PC-3 (cell line): ENCODE data around the gene SV2C. TPM values are rescaled to one million over a fixed set of nuclear protein-coding genes. Genes with fewer than 3 reads are reported as not detected.

Experiments used
- ATAC-seq: fragments of 200-7000 bp; cut with Tn5 transposase; 2 replicates; pipeline ENCODE4 v1.9.1; 2020; ENCODE audit warnings: mild to moderate bottlenecking, moderate library complexity
- BruUV-seq: library from RNA; stranded (reverse); fragments of 400-500 nt; replicated peaks from 2 replicates; lab custom pipeline; 2021; lab: Mats Ljungman, UMichigan
- CTCF ChIA-PET: fragments of 300-600 bp; sonication (Branson Sonifier 250); formaldehyde crosslinking; loops from one replicate; lab custom pipeline; 2022; ENCODE audit warnings: antibody characterized with exemption; lab: Charles Lee
- POLR2A ChIA-PET: fragments of 300-600 bp; sonication (Branson Sonifier 250); formaldehyde crosslinking; loops from one replicate; lab custom pipeline; 2022; ENCODE audit warnings: antibody characterized with exemption; ENCODE audit not compliant: unreplicated experiment; lab: Charles Lee
- DNase-seq: peaks from one replicate; pipeline ENCODE4 v3.0.0-alpha.2; 2015
- H2AFZ ChIP-seq: fragments of 300-600 bp; sonication (generic); 2 replicates; pipeline ENCODE4 v1.6.0; 2016; ENCODE audit warnings: antibody characterized with exemption, low read length
- H3F3A ChIP-seq: fragments of 300-600 bp; sonication (generic); one replicate; pipeline ENCODE4 v1.6.0; 2017; ENCODE audit warnings: antibody characterized with exemption, low read length, control low read depth, mild to moderate bottlenecking; ENCODE audit not compliant: unreplicated experiment
- H3K27ac ChIP-seq: fragments of 300-600 bp; sonication (generic); 2 replicates; pipeline ENCODE4 v1.5.1; 2016; ENCODE audit warnings: mild to moderate bottlenecking, low read length
- H3K27me3 ChIP-seq: fragments of 300-600 bp; sonication (generic); 2 replicates; pipeline ENCODE4 v1.6.1; 2016; ENCODE audit warnings: low read length, mixed read lengths
- H3K36me3 ChIP-seq: fragments of 300-600 bp; sonication (generic); 2 replicates; pipeline ENCODE4 v1.6.1; 2016; ENCODE audit warnings: low read depth, mixed run types, low read length, mixed read lengths
- H3K4me1 ChIP-seq: fragments of 300-600 bp; sonication (generic); 2 replicates; pipeline ENCODE4 v1.5.1; 2016; ENCODE audit warnings: low read length; ENCODE audit not compliant: insufficient read depth
- H3K4me2 ChIP-seq: fragments of 300-600 bp; sonication (generic); 2 replicates; pipeline ENCODE4 v1.6.0; 2016; ENCODE audit warnings: low read length
- H3K4me3 ChIP-seq: fragments of 300-600 bp; sonication (generic); 2 replicates; pipeline ENCODE4 v1.5.1; 2016; ENCODE audit warnings: mild to moderate bottlenecking, low read length, mixed read lengths
- H3K79me2 ChIP-seq: fragments of 300-600 bp; sonication (generic); 2 replicates; pipeline ENCODE4 v1.6.1; 2017; ENCODE audit warnings: low read length, mixed read lengths
- H3K9ac ChIP-seq: fragments of 300-600 bp; sonication (generic); 2 replicates; pipeline ENCODE4 v1.6.0; 2016; ENCODE audit warnings: mild to moderate bottlenecking, low read length
- H3K9me2 ChIP-seq: fragments of 300-600 bp; sonication (generic); replicated peaks from 2 replicates; pipeline ENCODE4 v1.6.1; 2016; ENCODE audit warnings: mixed run types, low read length, mixed read lengths
- H3K9me3 ChIP-seq: fragments of 300-600 bp; sonication (generic); 2 replicates; pipeline ENCODE4 v1.6.1; 2016; ENCODE audit warnings: low read length, mixed read lengths
- H4K20me1 ChIP-seq: fragments of 300-600 bp; sonication (generic); 2 replicates; pipeline ENCODE4 v1.6.1; 2016; ENCODE audit warnings: low read length, mixed read lengths
- EZH2 ChIP-seq: fragments of 300-600 bp; sonication (generic); IDR thresholded peaks from one replicate; pipeline ENCODE4 v1.6.1; 2017; ENCODE audit warnings: antibody characterized with exemption, mild to moderate bottlenecking, low read length; ENCODE audit not compliant: unreplicated experiment
- EZH2phosphoT487 ChIP-seq: fragments of 300-600 bp; sonication (generic); IDR thresholded peaks from 2 replicates; pipeline ENCODE4 v1.6.1; 2018; ENCODE audit warnings: mild to moderate bottlenecking, antibody characterized with exemption, low read length, borderline replicate concordance
- intact Hi-C: fragments of 100-400 bp; cut with micrococcal nuclease; formaldehyde crosslinking; loops from 2 replicates; pipeline ENCODE4 v1.9.0; 2023
- total RNA-seq: library from RNA; depleted of rRNA; stranded (reverse); fragments of >200 nt; gene quantifications from 2 replicates; pipeline ENCODE4 v1.2.3, GENCODE V29; 2014
- TF ChIP-seq, protein P1 (sequence below): fragments of 300-600 bp; sonication (generic); conservative IDR thresholded peaks from 2 replicates; pipeline ENCODE4 v1.5.1; 2017; ENCODE audit warnings: antibody characterized with exemption, low read depth, mild to moderate bottlenecking, low read length

The SV2C gene
- total RNA-seq, 1 experiment from 2014 or later, result not detected

DNA sequence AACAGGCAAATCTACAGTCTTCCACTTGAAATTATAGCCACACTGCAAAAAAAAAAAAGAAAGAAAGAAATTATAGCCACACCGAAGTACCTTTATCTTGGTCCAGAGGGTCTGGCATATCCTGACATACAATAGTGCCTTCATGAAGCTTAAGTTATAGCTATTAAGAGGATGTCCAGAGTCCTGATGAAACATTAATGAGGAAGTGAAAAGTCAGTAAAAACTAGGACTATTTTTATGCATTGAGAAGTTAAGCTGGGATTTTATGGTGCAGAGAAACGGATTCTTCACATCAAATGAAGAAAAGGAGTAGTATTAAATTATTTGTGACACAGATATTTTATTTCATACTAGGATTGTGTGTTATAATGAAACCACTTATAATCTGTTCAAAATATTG, 123.9 kb downstream of the SV2C start:
- intact Hi-C loops, result no loop called here
- no peak for ATAC-seq
- ChIA-PET POLR2A (no interaction called here), CTCF (no interaction called here)
- Histone ChIP-seq H3K4me1 (no peaks in the 10 kb centered on the region), H3K9me3 (no peaks in the 10 kb centered on the region), H3K4me2 (no peak overlapping the region), H3K27ac (no peak overlapping the region), H3K36me3 (no peaks in the 10 kb centered on the region), H4K20me1 (no peaks in the 10 kb centered on the region), H3K79me2 (no peaks in the 10 kb centered on the region), H3K9ac (no peak overlapping the region), H3K9me2 (no peaks in the 10 kb centered on the region), H3K27me3 (no peaks in the 10 kb centered on the region; the same call in 1 of the 2 replicates), H2AFZ (no peak overlapping the region), H3K4me3 (no peak overlapping the region), H3F3A (no peaks in the 10 kb centered on the region)
- BruUV-seq, result no TSS peak
- TF ChIP-seq, protein P1, sequence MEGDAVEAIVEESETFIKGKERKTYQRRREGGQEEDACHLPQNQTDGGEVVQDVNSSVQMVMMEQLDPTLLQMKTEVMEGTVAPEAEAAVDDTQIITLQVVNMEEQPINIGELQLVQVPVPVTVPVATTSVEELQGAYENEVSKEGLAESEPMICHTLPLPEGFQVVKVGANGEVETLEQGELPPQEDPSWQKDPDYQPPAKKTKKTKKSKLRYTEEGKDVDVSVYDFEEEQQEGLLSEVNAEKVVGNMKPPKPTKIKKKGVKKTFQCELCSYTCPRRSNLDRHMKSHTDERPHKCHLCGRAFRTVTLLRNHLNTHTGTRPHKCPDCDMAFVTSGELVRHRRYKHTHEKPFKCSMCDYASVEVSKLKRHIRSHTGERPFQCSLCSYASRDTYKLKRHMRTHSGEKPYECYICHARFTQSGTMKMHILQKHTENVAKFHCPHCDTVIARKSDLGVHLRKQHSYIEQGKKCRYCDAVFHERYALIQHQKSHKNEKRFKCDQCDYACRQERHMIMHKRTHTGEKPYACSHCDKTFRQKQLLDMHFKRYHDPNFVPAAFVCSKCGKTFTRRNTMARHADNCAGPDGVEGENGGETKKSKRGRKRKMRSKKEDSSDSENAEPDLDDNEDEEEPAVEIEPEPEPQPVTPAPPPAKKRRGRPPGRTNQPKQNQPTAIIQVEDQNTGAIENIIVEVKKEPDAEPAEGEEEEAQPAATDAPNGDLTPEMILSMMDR, result no peak
- TF ChIP-seq EZH2 (no peak), EZH2phosphoT487 (no peak)
- DNase-seq, result no peak

DNA sequence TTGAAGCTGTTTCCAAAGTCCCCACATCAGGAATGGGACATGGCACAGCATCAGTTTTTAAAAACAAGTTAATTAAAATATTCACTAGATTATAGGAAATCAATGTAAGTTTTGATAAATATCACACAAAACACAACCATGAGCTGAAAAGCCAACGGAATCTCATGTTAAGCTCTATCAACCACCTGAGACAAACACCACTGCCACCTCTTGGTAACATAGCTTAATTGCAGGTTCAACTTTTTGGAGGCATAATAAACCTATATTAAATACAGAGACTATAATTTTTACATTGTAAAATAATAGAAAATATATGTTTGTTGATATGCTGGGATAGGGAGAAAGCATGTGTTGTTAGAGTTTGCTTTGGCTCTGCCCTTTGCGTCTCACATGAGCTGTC, 126.1 kb downstream of the SV2C start:
- H3F3A ChIP-seq, result no peaks in the 10 kb centered on the region
- H3K27me3 ChIP-seq, result peaks cover 4% of the 10 kb centered on the region; the same call in 1 of the 2 replicates
- TF ChIP-seq, protein P1, result peak; percentile 31; the same call in 1 of the 2 replicates
- TF ChIP-seq EZH2, result no peak
- no peaks in the 10 kb centered on the region for H3K9me3 ChIP-seq
- no peak overlapping the region for H3K4me2 ChIP-seq
- H3K79me2 ChIP-seq, result no peaks in the 10 kb centered on the region
- no peak overlapping the region for H3K4me3 ChIP-seq
- CTCF ChIA-PET, result no interaction called here
- POLR2A ChIA-PET, result no interaction called here
- no peak overlapping the region for H3K9ac ChIP-seq
- ATAC-seq (no peak), DNase-seq (peak; percentile 6)
- no peak overlapping the region for H2AFZ ChIP-seq
- intact Hi-C loops, result no loop called here
- no peak overlapping the region for H3K27ac ChIP-seq
- no peaks in the 10 kb centered on the region for H4K20me1 ChIP-seq
- no TSS peak for BruUV-seq
- no peaks in the 10 kb centered on the region for H3K9me2 ChIP-seq
- H3K4me1 ChIP-seq, result no peaks in the 10 kb centered on the region
- no peaks in the 10 kb centered on the region for H3K36me3 ChIP-seq

DNA sequence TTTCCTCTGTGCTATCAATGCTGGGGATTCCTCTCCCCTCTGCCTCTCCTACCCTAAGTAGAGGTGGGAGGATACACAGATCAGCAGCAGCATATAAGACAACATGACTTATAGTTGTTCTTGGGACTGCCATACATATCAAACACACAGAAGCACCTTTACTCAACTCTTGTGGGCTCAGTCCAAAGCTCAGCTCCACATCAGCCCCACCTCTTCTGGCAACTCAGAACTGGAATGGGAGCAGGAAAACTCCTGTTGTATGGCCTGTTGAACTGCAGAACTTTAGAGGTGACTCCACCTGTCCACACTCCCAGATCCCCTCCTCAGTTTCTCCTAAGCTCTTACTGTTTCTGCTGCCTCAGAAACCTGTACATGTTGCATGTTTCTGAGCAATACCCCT, 127.8 kb downstream of the SV2C start:
- Histone ChIP-seq H3K9ac (no peak overlapping the region), H3K36me3 (no peaks in the 10 kb centered on the region), H3F3A (no peaks in the 10 kb centered on the region), H3K27ac (no peak overlapping the region), H2AFZ (no peak overlapping the region), H3K4me2 (no peak overlapping the region), H3K4me1 (no peaks in the 10 kb centered on the region), H3K27me3 (peaks cover 19% of the 10 kb centered on the region; the same call in 1 of the 2 replicates), H3K9me2 (no peaks in the 10 kb centered on the region), H3K9me3 (no peaks in the 10 kb centered on the region), H3K4me3 (no peak overlapping the region), H3K79me2 (no peaks in the 10 kb centered on the region), H4K20me1 (no peaks in the 10 kb centered on the region)
- BruUV-seq, result no TSS peak
- intact Hi-C loops, result no loop called here
- TF ChIP-seq, protein P1, result no peak
- TF ChIP-seq EZH2 (no peak), EZH2phosphoT487 (no peak)
- ATAC-seq (no peak), DNase-seq (no peak)
- CTCF ChIA-PET, result no interaction called here
- POLR2A ChIA-PET, result no interaction called here
